HG02840 (cell line): Measurements from ENCODE around the gene CELA2B.
"Not testable (repeated sequence)": the region's sequence is repeated elsewhere in the genome, so short reads cannot be mapped to it uniquely, and the experiment has no call there.

Experiments used
- ATAC-seq: cut with Tn5 transposase; IDR thresholded peaks from one replicate; pipeline ENCODE4 v1.9.1; 2021; ENCODE audit warnings: mild to moderate bottlenecking, moderate library complexity, moderate number of reproducible peaks; ENCODE audit not compliant: unreplicated experiment, low FRiP score

The CELA2B gene

DNA sequence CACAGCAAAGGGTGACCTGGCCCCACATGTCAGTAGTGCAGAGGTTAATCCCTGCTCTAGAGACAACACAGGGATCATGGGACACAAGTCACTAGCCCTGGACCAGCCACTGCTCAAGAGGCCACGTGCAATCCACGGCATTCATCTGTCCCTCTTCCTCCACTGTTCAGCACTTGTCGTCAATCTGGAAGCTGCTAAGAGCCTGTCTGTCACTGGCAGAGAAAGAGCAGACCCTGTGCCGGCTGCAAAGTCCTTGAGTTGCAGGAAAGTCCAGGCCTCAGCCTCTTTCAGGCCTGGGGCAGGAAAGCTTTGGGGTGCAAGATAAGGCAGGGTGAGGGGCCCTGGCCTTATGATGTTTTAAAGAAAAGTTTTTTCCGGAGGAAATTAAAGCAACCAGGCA is 16.7 kb downstream of the CELA2B start:
- ATAC-seq: no peak

GRCh38 chr1:15493869-15494390 is 18.0 kb downstream of the CELA2B start:
- no peak for ATAC-seq

GRCh38 chr1:15500184-15501178 is 24.6 kb downstream of the CELA2B start:
- no peak for ATAC-seq

DNA sequence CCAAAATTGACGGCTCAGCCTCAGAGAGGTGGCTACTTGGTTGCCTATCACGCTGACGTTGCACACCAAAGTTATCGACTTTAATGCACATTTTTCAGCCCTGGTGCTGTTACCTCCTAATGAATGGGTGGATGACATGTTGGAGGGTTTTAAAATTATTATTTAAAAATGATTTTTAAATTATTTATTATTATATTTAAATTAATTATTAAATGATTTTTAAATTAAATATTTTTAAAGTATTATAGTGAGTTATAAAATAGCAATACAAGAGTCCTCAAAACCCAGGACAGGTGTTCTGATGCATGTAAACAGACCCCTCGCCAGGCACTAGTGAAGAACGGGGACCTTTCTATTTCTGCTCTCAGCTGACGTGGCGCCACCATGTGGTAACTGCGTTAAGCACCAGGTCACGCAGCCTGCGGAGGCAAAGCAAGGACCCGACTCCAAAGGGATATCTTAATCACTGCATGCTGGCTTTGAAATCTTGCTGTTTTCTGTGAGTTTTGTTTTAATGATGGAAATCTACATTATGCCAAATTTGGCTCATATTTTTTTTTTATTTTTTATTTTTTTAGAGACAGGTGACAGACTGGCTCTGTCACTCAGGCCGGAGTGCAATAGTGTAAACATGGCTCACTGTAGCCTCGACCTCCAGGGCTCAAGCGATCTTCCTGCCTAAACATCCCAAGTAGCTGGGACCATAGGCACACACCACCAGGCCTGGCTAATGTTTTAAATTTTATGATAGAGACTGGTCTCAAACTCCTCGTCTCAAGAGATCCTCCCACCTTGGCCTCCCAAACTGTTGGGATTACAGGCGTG is 25.5 kb downstream of the CELA2B start:
- ATAC-seq: no peak

DNA sequence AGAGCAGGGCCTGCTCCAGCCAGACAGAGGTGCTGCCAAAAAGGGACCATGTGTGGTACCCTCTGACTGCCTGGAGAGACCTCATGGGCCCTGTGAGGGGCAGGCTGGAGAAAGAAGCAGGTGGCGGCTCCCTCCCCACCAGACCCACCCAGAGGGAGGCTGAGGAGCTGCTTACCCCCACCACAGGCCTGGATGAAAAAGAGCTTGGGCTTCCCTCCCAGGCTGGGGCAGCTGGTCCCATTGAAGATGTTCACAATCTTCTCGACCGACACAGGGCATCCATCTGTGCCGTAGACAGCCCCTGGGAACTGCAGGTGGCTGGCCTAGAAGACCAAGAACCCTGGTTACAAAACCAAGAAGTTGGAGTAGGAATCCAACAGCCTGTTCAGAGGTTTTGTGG is 28.5 kb downstream of the CELA2B start:
- ATAC-seq: no peak

DNA sequence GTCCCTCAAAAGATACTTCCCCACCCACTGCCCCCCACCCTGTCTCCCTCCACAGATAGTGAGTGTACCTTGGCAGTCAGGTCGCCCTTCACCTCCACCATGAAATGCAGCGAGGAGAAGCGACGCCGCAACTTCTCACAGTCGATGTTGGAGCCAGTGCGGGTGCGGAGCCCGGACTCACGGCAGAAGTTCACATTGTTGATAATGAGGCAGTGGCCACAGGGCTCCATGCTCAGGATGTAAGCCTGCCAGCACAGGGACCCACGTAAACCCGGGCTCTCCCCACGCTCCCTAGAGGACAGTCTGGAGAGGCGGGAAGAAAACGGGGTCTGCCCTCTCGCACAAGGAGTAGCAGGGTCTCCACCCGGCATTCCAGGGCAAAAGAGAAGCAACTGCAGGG is 30.9 kb downstream of the CELA2B start:
- ATAC-seq: no peak

- ATAC-seq: no peak
These were observed 31.4 kb downstream of the CELA2B start for GRCh38 chr1:15507278-15507677.

- no peak for ATAC-seq
These were observed 33.0 kb downstream of the CELA2B start for GRCh38 chr1:15508700-15509487.

GRCh38 chr1:15509586-15509985 is 33.7 kb downstream of the CELA2B start:
- no peak for ATAC-seq

- no peak for ATAC-seq
These were observed 34.9 kb downstream of the CELA2B start for GRCh38 chr1:15510611-15511405.

DNA sequence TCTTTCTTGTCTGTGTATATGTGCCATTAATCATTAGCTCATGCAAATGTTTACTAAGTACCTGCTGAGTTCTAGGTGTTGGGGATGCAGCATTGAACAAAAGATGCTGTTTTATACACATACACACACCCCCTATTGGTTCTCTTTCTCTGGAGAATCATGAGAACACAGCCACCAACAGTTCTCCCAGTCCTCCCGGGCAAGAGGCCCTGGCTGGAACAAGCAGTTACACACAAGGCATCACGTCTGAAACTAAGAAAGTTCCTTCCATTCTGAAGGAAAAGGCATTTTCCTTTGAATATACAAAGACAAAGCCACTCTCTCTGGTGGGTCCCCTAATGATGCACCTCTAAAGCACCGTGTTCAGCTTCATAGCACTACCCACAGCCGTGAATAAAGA is 37.3 kb downstream of the CELA2B start:
- ATAC-seq: no peak

DNA sequence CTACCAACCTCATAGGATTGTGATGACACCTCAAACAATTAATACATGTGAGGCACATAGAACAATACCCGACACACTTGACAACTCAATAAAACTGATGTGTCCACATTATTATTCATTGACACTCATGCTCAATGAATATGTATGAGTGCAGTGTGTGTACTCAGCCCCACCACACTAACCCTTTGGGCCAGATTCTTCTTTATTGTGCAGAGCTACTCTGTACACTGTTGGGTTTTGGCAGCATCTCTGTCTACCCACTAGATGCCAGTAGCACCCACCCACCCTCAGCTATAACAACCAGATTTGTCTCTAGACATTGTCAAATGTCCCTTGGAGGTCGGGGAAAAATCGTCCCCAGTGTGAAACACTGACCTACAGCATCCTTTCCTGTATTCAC is 38.0 kb downstream of the CELA2B start:
- no peak for ATAC-seq

DNA sequence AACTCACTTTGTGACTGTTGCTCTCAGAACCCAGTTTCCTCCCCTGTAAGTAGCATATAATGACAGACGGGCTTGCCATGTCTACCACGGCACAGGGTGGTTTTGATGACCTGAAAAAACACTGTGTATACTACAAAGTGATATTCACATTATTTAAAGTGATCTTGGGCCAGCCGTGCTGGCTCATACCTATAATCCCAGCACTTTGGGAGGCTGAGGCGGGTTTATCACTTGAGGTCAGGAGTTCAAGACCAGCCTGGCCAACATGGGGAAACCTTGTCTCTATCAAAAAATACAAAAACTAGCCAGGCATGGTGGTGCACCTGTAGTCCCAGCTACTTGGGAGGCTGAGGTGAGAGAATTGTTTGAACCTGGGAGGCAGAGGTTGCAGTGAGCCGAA is 38.7 kb downstream of the CELA2B start:
- ATAC-seq: not testable (repeated sequence)

DNA sequence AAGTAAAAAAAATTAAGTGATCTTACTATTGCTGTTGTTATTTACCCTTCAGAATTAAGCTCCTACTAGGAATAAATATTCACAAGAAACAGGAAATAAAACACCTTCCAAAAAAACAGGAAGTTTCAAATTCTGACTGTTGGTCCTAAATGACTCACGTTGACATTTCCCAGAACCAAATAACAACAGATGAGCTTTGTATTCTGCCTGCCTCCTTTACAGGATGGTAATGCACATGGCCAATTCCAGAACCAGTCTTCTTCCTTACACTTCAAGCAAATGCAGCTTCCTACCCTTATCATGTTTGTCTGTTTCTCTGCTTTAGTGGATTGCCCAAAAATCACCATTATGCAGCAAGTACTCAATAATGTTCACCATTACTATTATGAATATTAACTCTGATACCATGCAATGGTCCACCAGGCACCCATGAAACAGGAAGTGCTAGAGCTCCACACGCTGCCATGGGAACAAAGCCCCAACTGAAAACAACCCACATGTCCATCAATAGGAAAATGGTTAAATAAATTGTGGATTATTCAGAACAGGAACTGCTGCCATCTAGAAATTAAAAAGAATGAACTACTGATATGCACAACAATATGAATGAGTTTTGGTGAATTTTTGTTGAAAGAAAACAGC is 39.2 kb downstream of the CELA2B start:
- no peak for ATAC-seq

GRCh38 chr1:15519625-15520024 is 43.7 kb downstream of the CELA2B start:
- ATAC-seq: no peak

DNA sequence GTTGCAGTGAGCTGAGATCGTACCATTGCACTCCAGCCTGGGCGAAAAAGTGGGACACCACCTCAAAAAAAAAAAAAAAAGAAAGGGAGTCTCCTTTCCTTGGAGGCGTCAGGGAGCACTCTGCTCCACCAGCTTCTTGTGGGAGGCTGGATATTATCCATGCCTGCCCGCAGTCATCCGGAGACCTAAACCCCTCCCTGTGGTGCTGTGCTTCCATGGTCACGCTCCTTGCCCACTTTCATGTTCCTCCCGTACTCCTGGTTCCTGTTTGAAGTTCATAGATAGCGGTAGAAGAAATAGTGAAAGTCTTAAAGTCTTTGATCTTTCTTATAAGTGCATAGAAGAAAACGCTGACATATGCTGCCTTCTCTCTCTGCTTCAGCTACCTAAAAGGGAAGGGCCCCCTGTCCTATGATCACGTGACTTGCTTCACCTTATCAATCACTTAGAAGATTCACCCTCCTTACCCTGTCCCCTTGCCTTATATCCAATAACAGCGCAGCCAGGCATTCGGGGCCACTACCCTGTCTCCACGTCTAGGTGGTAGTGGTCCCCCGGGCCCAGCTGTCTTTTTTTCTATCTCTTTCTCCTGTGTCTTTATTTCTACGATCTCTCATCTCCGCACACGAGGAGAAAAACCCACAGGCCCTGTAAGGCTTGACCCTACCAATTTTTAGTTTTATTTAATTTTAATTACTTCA is 45.5 kb downstream of the CELA2B start:
- not testable (repeated sequence) for ATAC-seq

- no peak for ATAC-seq
These were observed 46.6 kb downstream of the CELA2B start for GRCh38 chr1:15522551-15522950.
